GM21381 (cell line): ENCODE data around the gene ZNF467.

ENCODE experiments used
- ATAC-seq: cut with Tn5 transposase; IDR thresholded peaks from one replicate; pipeline ENCODE4 v1.9.1; 2021; ENCODE audit warnings: mild to moderate bottlenecking, moderate library complexity; ENCODE audit not compliant: unreplicated experiment

Gene ZNF467

GRCh38 chr7:149808311-149808710, 34.9 kb upstream of the ZNF467 start:
- no peak for ATAC-seq

GRCh38 chr7:149806726-149807125, 33.3 kb upstream of the ZNF467 start:
- no peak for ATAC-seq

- ATAC-seq = no peak
Measured at GRCh38 chr7:149804106-149804505, 30.7 kb upstream of the ZNF467 start.

- ATAC-seq = no peak
Measured at GRCh38 chr7:149803551-149804074, 30.2 kb upstream of the ZNF467 start.

GRCh38 chr7:149802966-149803365, 29.6 kb upstream of the ZNF467 start:
- ATAC-seq = no peak

GRCh38 chr7:149801816-149802215, 28.4 kb upstream of the ZNF467 start:
- ATAC-seq = no peak

GRCh38 chr7:149801002-149801566, 27.7 kb upstream of the ZNF467 start:
- no peak for ATAC-seq

GRCh38 chr7:149800169-149800555, 26.8 kb upstream of the ZNF467 start:
- ATAC-seq = no peak

GRCh38 chr7:149799397-149800168, 26.2 kb upstream of the ZNF467 start:
- ATAC-seq = no peak

- no peak for ATAC-seq
Measured at GRCh38 chr7:149797771-149798170, 24.4 kb upstream of the ZNF467 start.

GRCh38 chr7:149796287-149796860, 23.0 kb upstream of the ZNF467 start:
- ATAC-seq = no peak

- no peak for ATAC-seq
Measured at GRCh38 chr7:149795126-149795525, 21.7 kb upstream of the ZNF467 start.

GRCh38 chr7:149794661-149795060, 21.3 kb upstream of the ZNF467 start:
- ATAC-seq = no peak

- ATAC-seq = no peak
Measured at GRCh38 chr7:149793261-149793660, 19.9 kb upstream of the ZNF467 start.

GRCh38 chr7:149792220-149792595, 18.8 kb upstream of the ZNF467 start:
- no peak for ATAC-seq

GRCh38 chr7:149791411-149792219, 18.2 kb upstream of the ZNF467 start:
- no peak for ATAC-seq

- no peak for ATAC-seq
Measured at GRCh38 chr7:149790754-149791360, 17.5 kb upstream of the ZNF467 start.

GRCh38 chr7:149790146-149790548, 16.8 kb upstream of the ZNF467 start:
- ATAC-seq = no peak

- no peak for ATAC-seq
Measured at GRCh38 chr7:149789101-149789500, 15.7 kb upstream of the ZNF467 start.

GRCh38 chr7:149788300-149788851, 15.0 kb upstream of the ZNF467 start:
- ATAC-seq = no peak
